Occipital lobe (tissue), 2 donors: ENCODE data around the gene ZNF529. TPM values are rescaled to one million over a fixed set of nuclear protein-coding genes. Genes with fewer than 3 reads are reported as not detected.
A peak's percentile ranks its signal among the peaks of the same experiment; 100 is the strongest.
"Not testable (repeated sequence)": the region's sequence is repeated elsewhere in the genome, so short reads cannot be mapped to it uniquely, and the experiment has no call there.

Experiments
- DNase-seq: peaks from one replicate; lab custom pipeline; 2025; lab: John Stamatoyannopoulos, UW
- total RNA-seq: library from RNA; depleted of rRNA; stranded (reverse); fragments of >200 nt; gene quantifications from one replicate; pipeline ENCODE4 v1.2.3, GENCODE V29; 2014

Gene ZNF529
- 57.9 TPM for total RNA-seq

DNA sequence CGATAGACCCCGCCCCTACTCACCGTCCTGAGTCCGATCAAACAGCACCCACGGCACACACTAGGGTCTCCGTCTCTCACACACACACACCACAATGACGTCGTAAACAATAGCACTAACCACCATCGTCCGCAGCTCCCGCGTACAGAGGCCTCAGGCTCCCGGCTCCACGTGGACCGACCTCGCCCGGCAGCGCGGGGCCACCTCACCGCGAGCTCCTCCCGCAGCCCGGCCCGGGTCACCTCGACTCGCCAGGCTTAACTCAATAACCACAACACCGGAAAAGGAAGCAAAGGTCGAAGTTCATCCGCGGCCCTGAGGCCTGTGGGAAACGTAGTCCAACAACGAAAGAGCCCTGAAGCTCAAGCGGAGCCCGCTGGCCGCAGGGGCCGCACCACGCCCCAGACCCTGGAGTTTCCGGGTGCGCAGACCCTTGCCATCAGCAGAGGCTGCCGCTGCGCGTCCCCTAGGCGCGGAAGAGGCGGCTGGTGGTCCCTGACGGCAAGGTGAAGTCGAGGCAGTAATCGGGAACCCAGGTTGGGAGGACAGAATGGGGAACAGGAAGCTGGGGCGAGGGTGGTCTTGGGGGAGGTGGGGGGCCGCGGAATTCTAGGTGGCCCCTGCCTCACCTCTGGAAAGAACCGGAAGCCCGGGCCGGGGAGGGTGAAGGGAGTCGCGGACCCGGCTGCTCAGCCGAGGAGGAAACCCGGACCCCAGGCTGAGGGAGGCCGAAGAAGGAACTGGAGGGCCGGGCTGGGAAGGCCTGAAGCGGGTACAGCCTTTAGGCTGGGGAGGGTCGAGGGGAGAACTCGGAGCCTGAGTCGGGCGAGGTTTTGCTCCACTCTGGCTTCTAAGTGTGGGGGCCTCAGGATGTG, at the start of gene ZNF529:
Gene ZNF529 (minus strand): TSS at position 273 of the 875 bp plus-strand sequence. CDS start 946 bp downstream, outside the sequence.
- peak; percentile 86 for DNase-seq

DNA sequence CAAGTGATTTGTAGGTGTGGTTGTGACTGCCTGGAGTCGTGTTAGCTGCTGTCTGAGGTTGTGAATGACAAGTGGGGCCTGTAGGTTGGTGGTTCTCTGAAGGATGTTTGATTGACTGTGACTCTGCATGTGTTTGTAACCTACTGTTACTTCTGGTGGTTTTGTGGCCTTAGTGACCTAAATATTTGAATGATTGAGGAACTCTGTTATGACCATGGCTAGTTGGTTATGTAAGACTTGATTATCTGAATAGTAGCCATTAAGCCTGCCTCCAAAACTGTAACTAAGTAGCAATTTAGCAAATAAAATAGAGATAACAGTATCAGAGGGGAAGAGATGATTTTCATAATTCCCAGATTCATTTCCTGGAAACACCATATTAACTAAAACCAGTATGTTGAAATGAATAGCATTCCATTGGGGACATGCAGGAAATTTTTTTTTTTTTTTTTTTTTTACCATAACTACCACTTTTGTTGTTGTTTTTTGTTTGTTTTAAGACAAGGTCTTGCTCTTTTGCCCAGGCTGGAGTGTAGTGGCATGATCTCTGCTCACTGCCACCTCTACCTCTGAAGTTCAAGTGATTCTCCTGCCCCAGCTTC, 32.9 kb upstream of the ZNF529 start:
- DNase-seq = no peak

DNA sequence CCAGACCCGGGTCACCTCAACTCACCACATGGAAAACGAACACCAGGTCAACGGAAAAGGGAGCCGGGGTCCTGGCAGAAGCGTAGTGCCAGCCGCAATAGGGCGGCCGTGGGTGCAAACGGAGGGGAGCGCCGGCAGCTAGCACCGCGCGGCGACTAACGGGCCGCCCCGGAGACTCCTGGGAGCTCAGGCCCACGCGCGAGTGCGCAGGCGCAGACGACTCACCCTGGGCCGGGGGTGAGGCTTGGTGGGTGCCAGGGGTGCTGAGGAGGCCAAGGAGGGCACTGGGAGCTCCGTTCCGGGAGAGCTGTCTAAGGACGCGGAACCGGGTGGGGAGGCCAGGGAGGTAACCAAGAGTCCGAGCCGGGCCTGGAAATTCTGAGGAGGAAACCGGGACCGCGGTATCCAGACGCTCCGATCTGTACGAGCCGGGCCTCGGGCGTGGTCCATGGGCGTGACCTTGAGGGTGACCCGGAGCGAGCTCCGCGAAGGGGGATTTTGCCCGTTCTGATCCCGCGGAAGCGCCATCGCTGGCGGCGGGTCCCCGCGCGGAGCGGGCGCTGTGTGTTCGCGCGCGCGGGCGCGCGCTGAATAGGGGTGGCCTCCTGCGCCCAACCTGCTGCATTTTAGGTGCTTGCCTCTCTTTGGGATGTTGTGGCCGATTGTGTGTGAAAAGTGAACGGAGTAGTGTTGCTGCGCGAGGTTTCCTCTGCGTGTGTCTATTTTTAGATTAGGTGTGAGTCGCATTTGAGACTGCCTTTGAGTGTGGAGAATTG, 32.2 kb upstream of the ZNF529 start, which contains the start of gene ZNF382:
Gene ZNF382 (plus strand): TSS at position 213 of the 776 bp plus-strand sequence. CDS start 4,602 bp downstream, outside the sequence.
- DNase-seq = peak; percentile 57

DNA sequence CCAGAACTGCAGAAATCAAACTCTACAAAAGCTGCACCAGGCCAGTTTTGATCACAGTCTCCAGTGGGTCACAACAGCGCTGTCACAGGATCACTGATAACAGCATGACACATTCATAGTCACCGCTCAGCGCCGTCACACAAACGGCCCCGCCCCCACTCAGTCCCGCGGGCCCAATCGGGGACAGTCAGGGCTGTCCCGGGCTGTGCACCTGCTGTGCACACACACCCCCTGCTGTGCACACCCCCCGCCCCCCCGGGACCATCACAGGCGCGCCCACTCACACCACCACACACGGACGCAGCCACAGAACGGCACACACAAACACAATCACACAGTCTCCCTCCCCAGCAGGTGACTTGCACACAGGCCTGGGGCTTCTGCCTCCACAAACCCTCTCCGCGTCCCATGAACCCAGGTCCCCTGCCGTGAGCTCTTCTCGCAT, 31.6 kb upstream of the ZNF529 start:
- peak; percentile 27 for DNase-seq

DNA sequence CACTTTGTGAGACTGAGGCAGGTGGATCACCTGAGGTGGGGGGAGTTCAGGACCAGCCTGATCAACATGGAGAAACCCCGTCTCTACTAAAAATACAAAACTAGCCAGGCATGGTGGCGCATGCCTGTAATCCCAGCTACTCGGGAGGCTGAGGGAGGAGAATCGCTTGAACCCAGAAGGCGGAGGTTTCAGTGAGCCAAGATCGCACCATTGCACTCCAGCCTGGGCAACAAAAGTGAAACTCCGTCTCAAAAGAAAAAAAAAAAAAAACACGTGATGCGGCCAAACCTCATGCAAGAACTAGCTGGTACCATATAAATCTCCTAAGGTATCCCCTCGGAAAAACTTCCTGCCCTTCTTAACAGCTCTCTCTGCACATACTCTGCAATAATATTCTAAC, 29.6 kb upstream of the ZNF529 start:
- not testable (repeated sequence) for DNase-seq

DNA sequence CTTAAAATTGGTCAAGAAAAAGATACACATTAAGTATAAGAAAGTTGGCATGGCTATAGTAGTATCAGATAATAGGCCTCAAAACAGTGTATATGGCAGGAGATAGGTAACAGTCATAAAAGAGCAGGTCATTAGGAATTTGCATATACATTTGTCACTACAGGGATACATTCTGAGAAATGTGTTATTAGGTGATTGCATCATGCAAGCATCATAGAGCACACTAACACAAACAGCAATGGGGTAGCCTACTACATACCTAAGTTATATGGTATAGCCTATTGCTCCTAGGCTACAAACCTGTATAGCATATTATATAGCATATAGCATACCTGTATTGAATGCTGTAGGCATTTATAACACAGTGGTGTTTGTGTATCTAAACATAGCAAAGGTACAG, 6.2 kb upstream of the ZNF529 start:
- no peak for DNase-seq

DNA sequence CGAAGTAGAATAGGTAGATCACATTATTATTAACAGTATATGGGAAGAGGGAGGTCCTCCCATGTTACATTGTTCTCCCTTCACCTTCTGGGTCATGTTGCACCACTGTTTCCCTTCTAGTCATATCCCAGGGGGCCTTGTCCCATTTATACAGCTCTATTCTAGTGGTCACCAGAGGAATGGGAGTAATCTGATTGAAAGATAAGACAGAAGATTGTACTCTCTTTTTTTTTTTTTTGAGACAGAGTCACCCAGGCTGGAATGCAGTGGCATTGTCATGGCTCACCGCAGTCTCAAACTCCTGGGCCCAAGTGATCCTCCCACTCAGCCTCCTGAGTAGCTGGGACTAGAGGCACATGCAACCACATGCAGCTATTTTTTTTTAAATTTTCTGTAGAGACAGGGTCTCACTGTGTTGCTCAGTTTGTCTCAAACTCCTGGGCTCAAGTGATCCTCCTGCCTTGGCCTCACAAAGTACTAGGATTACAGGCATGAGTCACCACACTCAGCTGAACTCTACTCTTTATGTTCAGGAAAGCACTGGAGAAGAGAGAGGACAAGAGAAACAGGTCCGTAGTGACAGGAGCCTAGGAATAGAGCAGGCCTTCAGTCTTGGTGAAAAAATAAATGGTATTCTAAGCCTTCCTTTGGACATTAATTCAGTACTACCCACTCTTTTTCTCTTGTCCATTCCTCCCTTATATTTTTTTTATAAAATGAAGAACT, 4.3 kb upstream of the ZNF529 start:
- no peak for DNase-seq

DNA sequence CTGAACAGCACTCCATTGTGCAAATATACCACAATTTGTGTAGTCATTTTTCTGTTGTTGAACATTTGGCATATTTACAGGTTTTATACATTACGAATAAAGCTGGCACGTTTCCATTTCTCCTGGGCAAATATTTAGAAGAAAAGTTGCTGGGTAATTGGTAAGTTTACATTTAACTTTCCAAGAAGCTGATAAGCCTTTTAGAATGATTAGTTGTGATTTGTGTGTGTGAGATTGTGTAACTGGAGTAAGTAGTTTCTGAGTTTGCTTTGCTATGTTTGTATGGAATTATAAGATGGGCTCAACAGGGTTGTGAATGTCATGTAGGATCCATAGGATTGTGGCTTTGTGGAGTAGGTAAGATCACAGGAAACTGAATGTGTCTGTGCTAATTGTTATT, 1.6 kb upstream of the ZNF529 start:
- no peak for DNase-seq

DNA sequence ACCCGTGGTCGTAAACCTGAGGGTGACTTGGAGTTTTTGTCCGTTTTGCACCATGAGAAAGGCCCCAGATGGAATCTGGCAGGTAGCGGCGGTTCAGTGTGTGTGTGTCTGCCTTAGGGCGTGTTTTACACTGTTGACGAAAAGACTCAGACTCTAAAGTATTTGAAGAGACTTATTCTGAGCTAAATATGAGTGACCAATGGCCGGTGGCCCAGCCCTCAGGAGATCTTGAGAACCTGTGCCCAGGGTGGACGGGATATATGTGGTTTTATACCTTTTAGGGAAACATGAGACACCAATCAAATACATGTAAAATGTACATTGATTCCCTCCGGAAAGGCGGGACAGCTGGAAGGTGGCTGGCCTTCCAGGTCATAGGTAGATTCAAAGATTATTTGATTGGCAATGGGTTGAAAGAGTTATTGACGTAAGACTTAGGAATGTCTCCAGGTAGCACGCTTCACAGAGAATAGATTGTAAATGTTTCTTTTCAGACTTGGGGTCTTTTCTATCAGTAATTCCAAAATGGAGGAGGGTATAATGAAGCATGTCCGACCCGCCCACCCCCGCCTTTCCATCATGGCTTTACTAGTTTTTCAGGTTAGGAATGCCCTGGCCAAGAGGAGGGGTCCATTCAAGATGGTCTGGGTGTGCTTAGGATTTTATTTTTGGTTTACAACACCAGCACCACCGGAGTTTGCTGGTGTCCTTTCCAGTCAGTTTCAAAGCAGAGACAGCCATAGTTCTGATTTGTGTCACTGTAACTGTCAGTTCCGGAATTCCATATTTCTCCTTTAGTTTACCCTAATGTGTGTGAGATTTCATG, 1.0 kb upstream of the ZNF529 start:
- no peak for DNase-seq

DNA sequence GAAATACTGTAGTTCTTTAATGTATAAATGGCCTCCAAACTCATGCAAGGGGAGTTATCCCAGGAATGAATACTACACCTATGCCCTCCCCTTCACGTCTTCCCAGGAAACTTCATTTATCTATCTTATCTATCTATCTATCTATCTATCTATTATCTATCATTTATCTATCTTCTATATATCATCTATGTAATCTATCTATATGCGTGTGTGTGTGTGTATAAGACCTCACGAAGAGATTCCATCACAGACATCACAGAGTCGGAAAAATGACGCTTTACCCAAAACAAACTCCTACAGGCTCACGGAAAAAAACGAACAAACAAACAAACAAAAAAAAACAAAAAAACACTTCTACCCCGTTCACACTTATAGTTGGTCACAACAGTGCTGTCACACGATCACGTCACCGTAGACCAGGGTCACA, 486 bp downstream of the ZNF529 start:
- no peak for DNase-seq

DNA sequence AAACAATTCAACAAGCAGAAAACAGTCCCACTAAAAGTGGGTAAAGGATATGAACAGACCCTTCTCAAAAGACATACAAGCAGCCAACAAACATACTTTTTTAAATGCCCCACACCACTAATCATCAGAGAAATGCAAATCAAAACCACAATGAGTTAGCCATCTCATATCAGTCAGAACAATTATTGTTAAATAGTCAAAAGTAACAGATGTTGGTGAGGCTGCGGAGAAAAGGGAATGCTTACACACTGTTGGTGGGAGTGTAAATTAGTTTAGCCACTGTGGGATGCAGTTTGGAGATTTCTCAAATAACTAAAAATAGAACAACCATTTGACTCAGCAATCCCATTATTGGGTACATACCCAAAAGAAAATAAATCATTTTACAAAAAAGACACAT, 8.7 kb downstream of the ZNF529 start:
- no peak for DNase-seq

DNA sequence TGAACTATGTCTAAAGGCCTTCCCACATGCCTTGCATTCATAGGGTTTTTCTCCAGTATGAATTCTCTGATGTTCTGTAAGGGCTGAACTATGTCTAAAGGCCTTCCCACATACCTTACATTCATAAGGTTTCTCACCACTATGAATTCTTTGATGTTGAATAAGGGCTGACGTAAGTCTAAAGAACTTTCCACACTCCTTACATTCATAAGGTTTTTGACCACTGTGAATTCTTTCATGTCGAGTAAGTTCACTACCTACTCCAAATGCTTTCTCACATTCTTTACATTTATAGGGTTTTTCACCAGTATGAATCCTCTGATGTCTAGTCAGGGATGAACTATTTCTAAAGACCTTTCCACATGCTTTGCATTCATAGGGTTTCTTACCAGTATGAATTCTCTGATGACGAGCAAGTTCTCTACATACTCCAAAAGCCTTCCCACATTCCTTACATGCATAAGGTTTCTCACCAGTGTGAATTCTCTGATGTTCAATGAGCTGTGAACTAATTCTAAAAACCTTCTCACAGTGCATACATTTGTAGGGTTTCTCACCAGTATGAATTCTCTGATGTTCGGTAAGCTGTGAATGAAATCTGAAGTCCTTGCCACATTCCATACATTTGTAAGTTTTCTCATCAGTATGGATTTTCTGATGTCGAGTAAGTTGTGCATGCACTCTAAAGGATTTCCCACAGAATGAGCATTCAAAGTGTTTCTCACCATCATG, 25.9 kb downstream of the ZNF529 start:
- DNase-seq = no peak

DNA sequence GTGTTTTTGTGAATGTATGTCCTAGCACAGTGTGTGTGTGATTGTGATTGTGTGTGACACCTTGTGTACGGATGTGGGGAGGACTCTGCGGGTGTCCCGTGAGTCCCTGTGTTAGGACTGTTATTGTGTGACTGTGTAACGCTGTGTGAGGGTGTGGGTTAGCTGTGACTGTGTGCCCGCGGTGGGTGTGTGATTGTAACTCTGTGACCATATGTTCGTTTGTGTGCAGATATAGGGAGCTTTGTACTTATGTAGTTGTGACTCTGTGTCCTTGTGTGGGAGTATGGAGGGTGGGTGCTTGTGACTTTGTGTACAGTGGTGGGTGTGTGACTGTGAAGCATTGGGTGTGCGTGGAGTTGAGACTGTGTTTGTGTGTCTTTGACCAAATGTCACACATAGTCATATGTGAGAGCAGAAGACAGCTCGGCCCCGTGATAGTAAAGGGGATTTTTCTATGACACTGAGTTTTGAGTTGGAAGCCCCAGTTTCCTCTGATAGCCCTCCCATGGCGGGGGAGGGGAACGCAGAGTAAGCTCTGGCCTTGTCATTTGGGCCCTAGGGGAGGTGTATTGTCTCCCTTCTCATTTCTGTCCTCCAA, 44.1 kb downstream of the ZNF529 start:
- peak; percentile 29 for DNase-seq

DNA sequence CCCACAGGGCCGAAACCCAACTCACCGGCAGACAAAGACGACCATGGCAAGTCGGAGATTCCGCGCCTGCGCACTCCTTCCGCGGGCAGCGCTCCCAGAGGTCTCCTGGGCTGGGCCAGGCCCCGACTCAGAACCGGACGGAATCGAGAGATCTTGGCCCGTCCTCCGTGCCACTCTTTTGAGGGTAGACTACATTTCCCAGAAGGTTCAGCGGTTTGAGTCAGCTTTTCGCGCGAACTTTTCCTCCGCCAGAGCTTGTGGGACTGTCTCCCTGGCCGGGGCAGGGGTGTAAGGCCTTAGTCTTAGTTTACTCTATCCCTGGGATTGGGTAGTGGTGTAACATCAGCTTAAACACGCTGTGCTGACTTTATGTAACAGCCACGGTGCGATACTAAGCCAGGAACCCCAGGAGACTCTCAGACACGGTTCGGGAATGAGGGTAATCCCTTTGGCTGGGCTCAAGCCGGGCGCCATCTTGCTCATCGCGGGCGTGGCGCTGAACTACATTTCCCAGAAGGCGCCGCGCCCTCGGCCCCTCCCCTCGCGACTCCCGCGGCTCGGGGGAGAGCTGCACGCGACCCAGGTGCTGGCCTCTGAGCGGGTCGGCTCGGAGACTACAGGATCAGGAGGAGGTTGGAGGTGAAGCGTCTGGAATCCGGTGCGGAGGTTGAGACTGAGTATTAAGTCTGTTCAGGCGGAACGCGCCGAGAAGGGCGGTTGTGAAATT, 44.7 kb downstream of the ZNF529 start, which contains the start of gene ZNF260:
Gene ZNF260 (minus strand): TSS at position 78 of the 727 bp plus-strand sequence. CDS start 13,033 bp downstream, outside the sequence.
- peak; percentile 94 for DNase-seq

DNA sequence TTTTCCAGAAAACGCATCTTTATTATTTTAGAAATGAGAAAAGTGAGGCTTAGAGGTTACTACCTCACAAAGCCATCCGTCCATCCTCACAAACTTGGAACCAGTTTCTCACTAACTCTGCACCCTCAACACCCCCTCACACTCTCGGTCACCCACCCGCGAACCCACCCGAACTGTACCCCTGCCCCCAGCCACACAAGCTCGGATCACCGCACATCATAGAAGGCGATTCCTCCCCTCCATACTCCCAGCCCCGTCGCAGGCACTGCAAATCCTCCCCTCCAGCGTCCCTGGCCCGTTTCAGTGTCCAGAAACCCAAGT, 45.3 kb downstream of the ZNF529 start:
- no peak for DNase-seq

DNA sequence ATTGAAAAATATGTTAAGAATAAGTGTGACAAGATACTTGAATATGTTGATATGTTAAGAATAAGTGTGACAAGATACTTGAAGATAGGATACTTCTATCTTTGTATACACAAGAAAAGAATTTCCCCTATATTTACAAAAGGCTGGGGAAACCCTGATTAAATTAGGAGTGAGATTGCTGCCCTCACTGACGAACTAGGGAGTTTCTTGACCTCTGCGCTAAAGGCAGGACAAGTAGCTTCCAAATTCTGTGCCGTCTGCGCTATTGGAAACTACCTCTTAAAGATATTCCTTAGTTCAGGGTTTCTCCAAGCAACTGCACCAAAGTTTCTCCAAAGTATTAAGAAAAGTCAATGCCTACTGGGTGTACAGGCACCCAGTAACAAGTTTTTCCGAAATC, 45.8 kb downstream of the ZNF529 start:
- DNase-seq = no peak

DNA sequence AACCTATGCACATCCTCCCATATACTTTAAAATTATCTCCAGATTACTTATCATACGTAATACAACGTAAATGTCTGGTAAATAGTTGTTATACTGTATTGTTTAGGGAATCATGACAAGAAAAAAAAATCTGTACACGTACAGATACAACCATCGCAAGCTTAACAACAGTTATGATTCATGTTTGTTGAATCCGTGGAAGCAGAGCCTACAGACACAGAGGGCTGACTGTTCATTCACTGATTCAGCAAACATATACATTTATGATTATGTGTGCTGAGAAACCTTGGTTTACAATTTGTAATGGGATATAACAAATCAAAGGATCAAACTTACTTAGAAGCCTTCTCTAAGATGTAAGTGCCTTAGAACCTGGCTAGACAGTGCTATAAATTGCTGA, 46.5 kb downstream of the ZNF529 start:
- no peak for DNase-seq

DNA sequence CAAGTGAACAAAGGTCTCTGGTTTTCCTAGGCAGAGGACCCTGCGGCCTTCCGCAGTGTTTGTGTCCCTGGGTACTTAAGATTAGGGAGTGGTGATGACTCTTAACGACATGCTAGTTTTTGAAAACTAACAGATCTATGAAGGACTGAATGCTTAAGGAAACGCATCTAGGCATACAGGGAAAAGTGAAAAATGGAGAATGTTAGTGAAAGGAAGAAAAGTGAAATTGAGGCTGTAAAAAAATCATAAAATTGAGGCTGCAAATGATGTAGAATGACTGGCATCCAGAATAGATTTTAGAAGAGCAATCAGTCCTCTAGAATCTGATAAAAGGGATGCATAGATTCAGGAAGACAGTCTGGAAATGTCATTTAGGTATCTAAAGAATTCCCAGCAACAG, 48.5 kb downstream of the ZNF529 start:
- DNase-seq = no peak
